PFSK-1 (cell line): ENCODE data around the gene SERINC2.

ENCODE experiments used
- POLR2AphosphoS5 ChIP-seq: IDR thresholded peaks from 2 replicates; pipeline ENCODE4 v1.6.1; 2012; ENCODE audit warnings: low read depth, mild to moderate bottlenecking, control low read depth, low read length, moderate library complexity
- REST ChIP-seq, 2 experiments: IDR thresholded peaks; 2 replicates each; pipeline versions ENCODE4 v1.6.1 to v1.8.0; 2011 to 2012; ENCODE audit warnings: low read depth in 2 of 2, low read length in 2 of 2, control low read depth in 1 of 2, inconsistent platforms in 1 of 2, mild to moderate bottlenecking in 1 of 2, moderate library complexity in 1 of 2; ENCODE audit not compliant: insufficient read depth in 1 of 2
- SIN3A ChIP-seq: IDR thresholded peaks from 2 replicates; pipeline ENCODE4 v1.6.1; 2012; ENCODE audit warnings: mild to moderate bottlenecking, low read length, moderate library complexity, borderline replicate concordance; ENCODE audit not compliant: insufficient read depth
- TAF1 ChIP-seq: IDR thresholded peaks from 2 replicates; pipeline ENCODE4 v1.6.1; 2012; ENCODE audit warnings: low read length, control low read depth, borderline replicate concordance; ENCODE audit not compliant: insufficient read depth

- TF ChIP-seq REST (IDR thresholded peaks at IDR 0.05; ENCODE audit: insufficient read depth in 1 of 2, low read depth in 2 of 2, low read length in 2 of 2) (no peak), SIN3A (no peak), POLR2AphosphoS5 (no peak), TAF1 (no peak)
Measured at GRCh38 chr1:31410871-31411270, 2.1 kb upstream of the SERINC2 start.
